AG08396 (cell line): ENCODE data around the gene TRIM24.

Source experiments
- DNase-seq: peaks from one replicate; pipeline ENCODE4 v3.0.0; 2012; ENCODE audit warnings: low spot score, mixed read lengths

Gene TRIM24

GRCh38 chr7:138579136-138579535 is 119.1 kb downstream of the TRIM24 start:
- no peak for DNase-seq

- no peak for DNase-seq
Observed at GRCh38 chr7:138579671-138580070, 119.6 kb downstream of the TRIM24 start.

DNA sequence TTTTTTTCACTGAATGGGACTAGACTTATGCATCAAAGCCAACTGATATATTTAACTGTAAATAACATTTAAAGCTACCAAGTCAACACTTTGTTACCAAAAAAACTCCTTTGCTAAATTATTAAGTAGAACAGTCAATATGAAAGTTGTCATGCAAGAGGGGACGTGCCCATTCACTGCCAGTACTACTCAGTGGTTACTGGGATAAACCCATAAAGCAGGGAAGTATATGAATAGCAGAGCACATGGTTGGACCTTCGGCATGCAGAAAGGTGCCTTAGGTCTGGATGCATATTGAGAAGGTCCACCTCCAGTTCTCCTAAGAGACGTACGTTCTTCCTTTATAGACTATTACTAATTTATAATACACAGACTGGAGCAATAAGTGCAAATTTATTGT is 121.0 kb downstream of the TRIM24 start:
- no peak for DNase-seq

DNA sequence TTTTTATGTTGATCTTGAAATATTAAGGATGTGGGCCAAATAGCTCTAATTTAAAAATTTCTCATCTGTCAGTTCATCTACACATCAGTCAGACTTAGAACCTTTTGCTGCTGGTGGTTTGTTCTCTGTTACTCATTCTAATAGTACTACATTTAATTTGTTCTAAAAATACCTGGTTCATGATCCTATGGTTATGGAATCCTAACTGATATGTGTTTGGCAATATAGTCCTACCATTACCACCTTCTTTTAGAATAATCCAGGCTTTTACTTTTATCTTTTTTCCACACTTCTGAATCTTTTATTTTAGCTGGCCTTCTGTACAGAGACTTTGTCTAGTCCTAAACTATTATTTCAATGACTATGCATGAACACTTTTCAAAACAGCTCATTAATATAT is 124.2 kb downstream of the TRIM24 start:
- DNase-seq = no peak

GRCh38 chr7:138584696-138585095 is 124.6 kb downstream of the TRIM24 start:
- DNase-seq = no peak

GRCh38 chr7:138585283-138585993 is 125.4 kb downstream of the TRIM24 start:
- no peak for DNase-seq

GRCh38 chr7:138587485-138587884 is 127.4 kb downstream of the TRIM24 start:
- no peak for DNase-seq

DNA sequence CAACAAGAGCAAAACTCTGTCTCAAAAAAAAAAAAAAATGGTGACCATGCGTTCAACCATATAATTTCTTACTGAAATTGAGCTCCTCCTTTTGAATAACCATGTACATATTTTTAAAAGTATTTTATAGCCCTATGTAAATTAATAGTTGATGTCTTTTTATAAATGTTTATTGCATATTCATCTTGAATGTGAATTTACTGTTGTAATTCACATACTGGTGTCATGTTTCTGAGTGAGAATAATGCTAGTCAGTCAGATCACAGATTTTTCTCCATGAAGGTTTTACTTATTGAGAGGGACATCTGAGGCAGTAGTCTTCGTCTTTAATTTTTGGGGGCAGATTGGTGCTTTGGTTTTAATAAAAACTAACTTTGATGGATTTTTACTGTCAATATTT is 128.9 kb downstream of the TRIM24 start:
- no peak for DNase-seq

- DNase-seq = no peak
Observed at GRCh38 chr7:138590154-138590553, 130.1 kb downstream of the TRIM24 start.

- no peak for DNase-seq
Observed at GRCh38 chr7:138595454-138595853, 135.4 kb downstream of the TRIM24 start.

- DNase-seq = no peak
Observed at GRCh38 chr7:138602451-138602850, 142.4 kb downstream of the TRIM24 start.

GRCh38 chr7:138603549-138604318 is 143.7 kb downstream of the TRIM24 start:
- no peak for DNase-seq

GRCh38 chr7:138606236-138606635 is 146.2 kb downstream of the TRIM24 start:
- DNase-seq = no peak

DNA sequence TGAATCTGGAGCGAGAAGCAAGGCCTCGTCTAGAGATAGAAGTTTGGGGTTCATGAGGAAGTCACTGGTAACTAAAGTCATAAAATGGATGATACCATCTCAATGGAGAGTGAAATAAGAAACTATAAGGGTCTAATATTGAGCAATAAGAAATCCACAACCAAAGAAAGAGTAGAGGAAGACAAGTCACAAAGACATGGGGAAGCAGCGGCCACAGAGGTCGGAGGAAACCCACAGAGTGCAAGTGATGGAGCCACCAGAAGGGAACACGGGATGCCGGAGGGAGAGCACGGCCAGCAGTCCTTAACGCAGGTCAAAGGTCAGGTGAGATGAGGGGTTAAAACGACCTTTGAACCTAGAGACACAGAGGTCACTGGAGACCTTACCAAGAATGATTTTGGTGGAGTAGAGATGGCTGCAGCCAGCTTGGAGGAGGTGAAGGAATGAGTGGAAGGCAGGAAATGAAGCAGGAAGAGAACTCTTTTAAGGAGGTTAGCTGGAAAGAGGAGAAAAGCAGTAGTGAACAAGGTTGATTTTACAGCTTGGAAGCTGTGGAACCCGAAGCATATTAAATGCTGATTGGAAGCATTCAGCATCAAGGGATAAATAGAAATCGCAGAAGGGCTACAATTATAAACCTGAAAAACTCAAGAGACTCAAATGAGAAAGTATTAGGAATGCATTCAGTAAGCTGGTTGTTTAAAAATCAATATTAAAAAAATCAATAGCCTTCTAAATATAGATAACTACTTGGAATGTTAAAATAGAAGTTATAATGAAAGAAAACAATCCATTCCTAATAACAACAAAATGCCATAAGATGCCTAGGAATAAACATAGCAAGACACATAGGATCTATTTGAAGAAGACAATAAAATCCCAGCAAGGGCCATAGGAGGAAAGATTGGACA is 147.4 kb downstream of the TRIM24 start:
- no peak for DNase-seq

GRCh38 chr7:138608275-138608674 is 148.2 kb downstream of the TRIM24 start:
- peak; percentile 57 for DNase-seq

DNA sequence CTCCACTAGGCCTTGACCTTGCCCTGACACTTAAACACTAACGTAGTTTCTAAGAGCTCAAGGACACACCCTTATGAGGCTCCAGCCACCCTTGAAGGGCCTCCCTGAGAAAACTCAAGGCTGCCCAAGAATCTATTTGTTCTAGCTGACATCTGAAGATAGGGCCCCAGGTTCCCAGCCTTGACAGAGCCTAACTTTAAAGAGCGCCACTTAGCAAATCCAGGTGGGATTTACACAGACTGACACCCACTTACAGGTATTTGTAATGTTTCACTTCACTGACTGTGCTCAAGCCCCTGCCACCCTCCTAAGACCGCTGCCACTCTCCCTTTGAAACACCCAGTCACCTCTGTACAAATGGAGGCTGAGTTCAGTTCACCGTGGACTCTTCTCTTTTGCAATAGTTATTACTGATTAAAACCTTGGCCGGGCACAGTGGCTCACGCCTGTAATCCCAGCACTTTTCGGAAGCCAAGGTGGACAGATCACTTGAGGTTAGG is 150.7 kb downstream of the TRIM24 start:
- no peak for DNase-seq

DNA sequence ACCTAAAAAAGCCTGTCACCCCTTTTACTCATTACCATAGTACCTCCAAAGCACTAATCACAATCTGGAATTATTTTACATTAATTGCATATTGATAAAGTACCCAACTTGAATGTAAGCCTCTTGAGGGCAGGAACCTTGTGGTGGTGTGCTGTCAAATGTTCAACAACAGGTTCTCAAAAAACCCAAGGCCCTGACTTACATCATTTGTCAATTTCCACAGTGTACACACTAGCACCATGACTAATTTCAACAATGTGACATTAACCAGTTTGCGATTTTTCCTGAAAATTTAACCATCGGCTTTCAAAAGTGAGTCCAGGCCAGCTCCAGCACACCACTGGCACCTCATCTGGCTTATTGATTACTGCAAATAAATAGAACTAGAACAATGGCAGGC is 153.6 kb downstream of the TRIM24 start:
- DNase-seq = no peak

DNA sequence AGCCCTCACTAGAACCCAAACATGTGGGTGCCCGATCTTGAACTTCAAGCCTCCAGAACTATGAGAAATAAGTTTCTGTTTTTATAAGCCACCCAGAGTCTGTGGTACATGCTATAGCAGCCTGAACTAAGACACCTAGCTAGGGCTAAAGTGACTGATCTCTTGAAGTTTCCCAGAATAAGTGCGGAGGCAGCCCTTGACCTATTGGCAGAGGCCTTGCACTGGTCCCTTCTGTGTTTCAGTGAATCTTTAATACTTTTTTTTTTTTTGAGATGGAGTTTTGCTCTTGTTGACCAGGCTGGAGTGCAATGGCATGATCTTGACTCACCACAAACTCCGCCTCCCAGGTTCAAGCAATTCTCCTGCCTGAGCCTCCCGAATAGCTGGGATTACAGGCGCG is 156.0 kb downstream of the TRIM24 start:
- DNase-seq = no peak

DNA sequence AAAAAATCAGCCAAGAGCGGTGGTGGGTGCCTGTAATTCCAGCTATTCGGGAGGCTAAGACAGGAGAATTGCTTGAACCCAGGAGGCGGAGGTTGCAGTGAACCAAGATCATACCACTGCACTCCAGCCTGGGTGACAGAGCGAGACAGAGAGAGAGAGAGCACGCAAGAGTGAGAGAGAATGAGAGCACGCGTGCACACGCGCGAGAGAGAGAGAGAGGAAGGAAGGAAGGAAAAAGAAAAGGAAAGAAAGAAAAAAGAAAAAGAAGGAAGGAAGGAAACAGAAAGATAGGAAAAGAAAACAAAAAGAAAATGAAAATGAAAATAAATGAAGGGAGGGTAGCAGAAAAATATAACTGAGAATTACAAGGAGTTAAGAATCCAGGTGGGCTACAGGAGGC is 158.4 kb downstream of the TRIM24 start:
- no peak for DNase-seq

DNA sequence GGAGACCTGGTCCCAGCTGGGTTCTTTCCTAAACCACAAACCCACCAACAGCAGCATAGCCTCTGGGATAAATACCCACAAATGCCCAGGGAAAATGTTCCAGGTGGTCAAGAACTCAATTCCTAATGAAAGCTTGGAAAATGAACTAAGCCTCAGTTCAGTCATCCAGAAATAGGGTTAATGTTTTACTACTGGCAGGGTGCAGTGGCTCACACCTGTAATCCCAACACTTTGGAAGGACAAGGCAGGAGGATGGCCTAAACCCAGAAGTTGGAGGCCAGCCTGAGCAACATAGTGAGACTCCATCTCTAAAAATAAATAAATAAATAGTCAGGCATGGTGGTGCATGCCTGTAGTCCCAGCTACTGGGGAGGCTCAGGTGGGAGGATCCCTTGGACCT is 158.9 kb downstream of the TRIM24 start:
- no peak for DNase-seq

GRCh38 chr7:138622841-138623240 is 162.8 kb downstream of the TRIM24 start:
- no peak for DNase-seq

- no peak for DNase-seq
Observed at GRCh38 chr7:138625084-138625848, 165.2 kb downstream of the TRIM24 start.
